ENCODE measurements around the gene SNX17. TPM values are rescaled to one million over a fixed set of nuclear protein-coding genes. Genes with fewer than 3 reads are reported as not detected.

SNX17 gene
- 23.0 and 23.7 TPM in 2 replicates for polyA plus RNA-seq (2013)

GRCh38 chr2:27370026-27370815 is at the start of gene SNX17, which contains the start of gene EIF2B4:
TSS of gene SNX17 (plus strand) at chr2:27370616. CDS start at chr2:27370744, 128 bp downstream.
TSS of gene EIF2B4 (minus strand) at chr2:27370338. CDS start at chr2:27370314, 24 bp downstream.
- Histone ChIP-seq H3K4ac (ENCODE audit: low read depth, low read length) (peak within 1 kb of the TSS; percentile 72), H2AFZ (ENCODE audit: insufficient read depth, low read length, poor library complexity) (peak within 1 kb of the TSS; percentile 94), H2AK5ac (ENCODE audit: low read length) (peak within 1 kb of the TSS; percentile 96), H3K23ac (ENCODE audit: low read length) (no peak within 1 kb of the TSS), H3K79me2 (ENCODE audit: control insufficient read depth, insufficient read depth, low read length, poor library complexity) (peaks cover 13% of the 10 kb centered on the region), H3K14ac (ENCODE audit: low read length) (peak within 1 kb of the TSS; percentile 81), H3K4me3 (ENCODE audit: low read depth, low read length) (peak within 1 kb of the TSS; percentile 99), H4K91ac (ENCODE audit: low read depth, low read length) (peak within 1 kb of the TSS; percentile 90), H3K27ac (ENCODE audit: low read depth, low read length) (peak within 1 kb of the TSS; percentile 58), H3K27me3 (ENCODE audit: insufficient read depth, low read length) (no peaks in the 10 kb centered on the region), H3K4me2 (ENCODE audit: low read length) (peak within 1 kb of the TSS; percentile 86), H2BK120ac (ENCODE audit: insufficient read depth, low read length, poor library complexity) (peak within 1 kb of the TSS; percentile 61), H3K18ac (ENCODE audit: low read length) (peak within 1 kb of the TSS; percentile 82), H3K9ac (ENCODE audit: low read length) (peak within 1 kb of the TSS; percentile 94), H3K9me3 (ENCODE audit: insufficient read depth, low read depth, low read length) (no peaks in the 10 kb centered on the region), H3K79me1 (ENCODE audit: low read length) (peaks cover 15% of the 10 kb centered on the region), H4K8ac (ENCODE audit: low read depth, low read length) (peak within 1 kb of the TSS; percentile 97), H2BK5ac (ENCODE audit: low read depth, low read length, poor library complexity) (peak within 1 kb of the TSS; percentile 80), H3K36me3 (ENCODE audit: control insufficient read depth in 1 of 2, insufficient read depth in 2 of 2, low read length in 2 of 2) (peaks cover 34 to 50% of the 10 kb centered on the region in 2 experiments), H4K12ac (ENCODE audit: low read depth, low read length) (peak within 1 kb of the TSS; percentile 83), H3K4me1 (ENCODE audit: control insufficient read depth in 1 of 2, insufficient read depth in 2 of 2, low read length in 2 of 2) (peaks cover 4 to 11% of the 10 kb centered on the region in 2 experiments), H2BK12ac (ENCODE audit: low read length) (peak within 1 kb of the TSS; percentile 5)
- peak; percentile 100 for DNase-seq
- no CpG with 5 or more reads among the region's 85 CpGs for WGBS (ENCODE audit: extremely low coverage, insufficient coverage, insufficient read length)

GRCh38 chr2:27320958-27321543 is 49.4 kb upstream of the SNX17 start:
- Histone ChIP-seq H3K4ac (ENCODE audit: low read depth, low read length) (no peak overlapping the region), H3K4me3 (ENCODE audit: low read depth, low read length) (no peak overlapping the region), H3K36me3 (ENCODE audit: control insufficient read depth in 1 of 2, insufficient read depth in 2 of 2, low read length in 2 of 2) (peaks cover 5 to 6% of the 10 kb centered on the region in 2 experiments), H3K4me1 (ENCODE audit: control insufficient read depth in 1 of 2, insufficient read depth in 2 of 2, low read length in 2 of 2) (peaks cover 14 to 17% of the 10 kb centered on the region in 2 experiments), H3K9ac (ENCODE audit: low read length) (peak overlapping the region; percentile 26), H2AK5ac (ENCODE audit: low read length) (no peak overlapping the region), H4K8ac (ENCODE audit: low read depth, low read length) (no peak overlapping the region), H2BK120ac (ENCODE audit: insufficient read depth, low read length, poor library complexity) (no peak overlapping the region), H3K79me2 (ENCODE audit: control insufficient read depth, insufficient read depth, low read length, poor library complexity) (peaks cover 12% of the 10 kb centered on the region), H2BK5ac (ENCODE audit: low read depth, low read length, poor library complexity) (no peak overlapping the region), H3K23ac (ENCODE audit: low read length) (no peak overlapping the region), H3K4me2 (ENCODE audit: low read length) (peak overlapping the region; percentile 51), H3K9me3 (ENCODE audit: insufficient read depth, low read depth, low read length) (no peaks in the 10 kb centered on the region), H3K18ac (ENCODE audit: low read length) (no peak overlapping the region), H3K79me1 (ENCODE audit: low read length) (peaks cover 18% of the 10 kb centered on the region), H4K91ac (ENCODE audit: low read depth, low read length) (peak overlapping the region; percentile 40), H4K12ac (ENCODE audit: low read depth, low read length) (no peak overlapping the region), H2AFZ (ENCODE audit: insufficient read depth, low read length, poor library complexity) (no peak overlapping the region), H3K27me3 (ENCODE audit: insufficient read depth, low read length) (no peaks in the 10 kb centered on the region), H3K27ac (ENCODE audit: low read depth, low read length) (peak overlapping the region; percentile 88), H3K14ac (ENCODE audit: low read length) (no peak overlapping the region), H2BK12ac (ENCODE audit: low read length) (no peak overlapping the region)
- DNase-seq, result peak; percentile 97 to 99
- no CpG with 5 or more reads among the region's 8 CpGs for WGBS (ENCODE audit: extremely low coverage, insufficient coverage, insufficient read length)

GRCh38 chr2:27322301-27322765 is 48.1 kb upstream of the SNX17 start:
- H3K27ac ChIP-seq (ENCODE audit: low read depth, low read length), result peak overlapping the region; percentile 60
- DNase-seq, result peak; percentile 5 to 22
- H3K9ac ChIP-seq (ENCODE audit: low read length), result peak overlapping the region; percentile 72
- H3K36me3 ChIP-seq (ENCODE audit: control insufficient read depth in 1 of 2, insufficient read depth in 2 of 2, low read length in 2 of 2), result peaks cover 11 to 18% of the 10 kb centered on the region in 2 experiments
- peak overlapping the region; percentile 71 for H3K4me3 ChIP-seq (ENCODE audit: low read depth, low read length)
- peak overlapping the region; percentile 87 for H3K4me2 ChIP-seq (ENCODE audit: low read length)
- H3K79me1 ChIP-seq (ENCODE audit: low read length), result peaks cover 18% of the 10 kb centered on the region
- H2BK5ac ChIP-seq (ENCODE audit: low read depth, low read length, poor library complexity), result peak overlapping the region; percentile 82
- no CpG with 5 or more reads among the region's 10 CpGs for WGBS (ENCODE audit: extremely low coverage, insufficient coverage, insufficient read length)
- peak overlapping the region; percentile 71 for H3K4ac ChIP-seq (ENCODE audit: low read depth, low read length)
- peak overlapping the region; percentile 93 for H3K18ac ChIP-seq (ENCODE audit: low read length)
- peak overlapping the region; percentile 26 for H2AFZ ChIP-seq (ENCODE audit: insufficient read depth, low read length, poor library complexity)
- H3K27me3 ChIP-seq (ENCODE audit: insufficient read depth, low read length), result no peaks in the 10 kb centered on the region
- peak overlapping the region; percentile 89 for H3K14ac ChIP-seq (ENCODE audit: low read length)
- peaks cover 12% of the 10 kb centered on the region for H3K79me2 ChIP-seq (ENCODE audit: control insufficient read depth, insufficient read depth, low read length, poor library complexity)
- peak overlapping the region; percentile 84 for H4K12ac ChIP-seq (ENCODE audit: low read depth, low read length)
- H2BK120ac ChIP-seq (ENCODE audit: insufficient read depth, low read length, poor library complexity), result peak overlapping the region; percentile 92
- H2BK12ac ChIP-seq (ENCODE audit: low read length), result peak overlapping the region; percentile 41
- peak overlapping the region; percentile 88 for H4K91ac ChIP-seq (ENCODE audit: low read depth, low read length)
- no peak overlapping the region for H3K23ac ChIP-seq (ENCODE audit: low read length)
- H3K4me1 ChIP-seq (ENCODE audit: control insufficient read depth in 1 of 2, insufficient read depth in 2 of 2, low read length in 2 of 2), result peaks cover 14 to 17% of the 10 kb centered on the region in 2 experiments
- peak overlapping the region; percentile 77 for H2AK5ac ChIP-seq (ENCODE audit: low read length)
- H4K8ac ChIP-seq (ENCODE audit: low read depth, low read length), result peak overlapping the region; percentile 75
- H3K9me3 ChIP-seq (ENCODE audit: insufficient read depth, low read depth, low read length), result peaks cover 2% of the 10 kb centered on the region

- Histone ChIP-seq H3K9ac (ENCODE audit: low read length) (peak within 1 kb of the TSS; percentile 96), H3K27me3 (ENCODE audit: insufficient read depth, low read length) (no peaks in the 10 kb centered on the region), H2AFZ (ENCODE audit: insufficient read depth, low read length, poor library complexity) (peak within 1 kb of the TSS; percentile 33), H3K4me3 (ENCODE audit: low read depth, low read length) (peak within 1 kb of the TSS; percentile 82), H3K14ac (ENCODE audit: low read length) (peak within 1 kb of the TSS; percentile 93), H2AK5ac (ENCODE audit: low read length) (peak within 1 kb of the TSS; percentile 77), H4K8ac (ENCODE audit: low read depth, low read length) (peak within 1 kb of the TSS; percentile 98), H3K9me3 (ENCODE audit: insufficient read depth, low read depth, low read length) (peaks cover 2% of the 10 kb centered on the region), H3K4ac (ENCODE audit: low read depth, low read length) (peak within 1 kb of the TSS; percentile 71), H3K36me3 (ENCODE audit: control insufficient read depth in 1 of 2, insufficient read depth in 2 of 2, low read length in 2 of 2) (peaks cover 13 to 21% of the 10 kb centered on the region in 2 experiments), H3K79me2 (ENCODE audit: control insufficient read depth, insufficient read depth, low read length, poor library complexity) (peaks cover 12% of the 10 kb centered on the region), H3K79me1 (ENCODE audit: low read length) (peaks cover 18% of the 10 kb centered on the region), H3K4me2 (ENCODE audit: low read length) (peak within 1 kb of the TSS; percentile 87), H4K12ac (ENCODE audit: low read depth, low read length) (peak within 1 kb of the TSS; percentile 84), H4K91ac (ENCODE audit: low read depth, low read length) (peak within 1 kb of the TSS; percentile 92), H2BK5ac (ENCODE audit: low read depth, low read length, poor library complexity) (peak within 1 kb of the TSS; percentile 85), H3K4me1 (ENCODE audit: control insufficient read depth in 1 of 2, insufficient read depth in 2 of 2, low read length in 2 of 2) (peaks cover 14 to 17% of the 10 kb centered on the region in 2 experiments), H3K18ac (ENCODE audit: low read length) (peak within 1 kb of the TSS; percentile 93), H3K23ac (ENCODE audit: low read length) (no peak within 1 kb of the TSS), H3K27ac (ENCODE audit: low read depth, low read length) (peak within 1 kb of the TSS; percentile 63), H2BK120ac (ENCODE audit: insufficient read depth, low read length, poor library complexity) (peak within 1 kb of the TSS; percentile 92), H2BK12ac (ENCODE audit: low read length) (peak within 1 kb of the TSS; percentile 41)
- DNase-seq, result peak; percentile 96
- no CpG with 5 or more reads among the region's 39 CpGs for WGBS (ENCODE audit: extremely low coverage, insufficient coverage, insufficient read length)
Observed at GRCh38 chr2:27322766-27323595, 47.4 kb upstream of the SNX17 start, which contains the start of gene MPV17. TSS of gene MPV17 (minus strand) at chr2:27323097. CDS start at chr2:27322517, 580 bp downstream.
